Stimulated activated CD4-positive, alpha-beta T cell treated with anti-CD3 and anti-CD28 coated beads, Interleukin-12 subunit alpha, Interleukin-12 subunit beta, amount 100 ng/mL, for 48 hours (primary cell): ENCODE results near the gene NLRP9.
"Not testable (repeated sequence)": the region's sequence is repeated elsewhere in the genome, so short reads cannot be mapped to it uniquely, and the experiment has no call there.

Experiments
- DNase-seq, 3 donors: peaks; one replicate each; pipeline ENCODE4 v3.0.0-alpha.2; 2020; ENCODE audit warnings: low read depth in 2 of 3, low spot score in 1 of 3

Gene NLRP9

GRCh38 chr19:55738302-55738701 is at the start of gene NLRP9:
TSS of gene NLRP9 (minus strand) at chr19:55738402. CDS start at chr19:55738374, 28 bp downstream.
- DNase-seq: no peak

- DNase-seq: no peak
Observed at GRCh38 chr19:55781112-55781511, 42.9 kb upstream of the NLRP9 start.

GRCh38 chr19:55778331-55778730 is 40.1 kb upstream of the NLRP9 start:
- DNase-seq: no peak

GRCh38 chr19:55777528-55777927 is 39.3 kb upstream of the NLRP9 start:
- no peak for DNase-seq

GRCh38 chr19:55769632-55770031 is 31.4 kb upstream of the NLRP9 start:
- not testable (repeated sequence) for DNase-seq

GRCh38 chr19:55768818-55769217 is 30.6 kb upstream of the NLRP9 start, which contains the start of gene RFPL4AL1:
TSS of gene RFPL4AL1 (plus strand) at chr19:55769118. CDS start at chr19:55771805, 2,687 bp downstream.
- DNase-seq: not testable (repeated sequence)

- DNase-seq: no peak
Observed at GRCh38 chr19:55766466-55766865, 28.3 kb upstream of the NLRP9 start.

GRCh38 chr19:55758797-55759196 is 20.6 kb upstream of the NLRP9 start, which contains the start of gene RFPL4A:
TSS of gene RFPL4A (plus strand) at chr19:55759097. CDS start at chr19:55761801, 2,704 bp downstream.
- DNase-seq: not testable (repeated sequence)

GRCh38 chr19:55756808-55757207 is 18.6 kb upstream of the NLRP9 start:
- DNase-seq: not testable (repeated sequence)

GRCh38 chr19:55753401-55753800 is 15.2 kb upstream of the NLRP9 start:
- no peak for DNase-seq

GRCh38 chr19:55750715-55751114 is 12.5 kb upstream of the NLRP9 start:
- no peak for DNase-seq

GRCh38 chr19:55730378-55730777 is 7.8 kb downstream of the NLRP9 start:
- not testable (repeated sequence) for DNase-seq

- no peak for DNase-seq
Observed at GRCh38 chr19:55723491-55723890, 14.7 kb downstream of the NLRP9 start.

- DNase-seq: no peak
Observed at GRCh38 chr19:55720801-55721200, 17.4 kb downstream of the NLRP9 start.

- DNase-seq: no peak
Observed at GRCh38 chr19:55720214-55720746, 17.9 kb downstream of the NLRP9 start.

GRCh38 chr19:55717879-55718711 is 20.1 kb downstream of the NLRP9 start:
- DNase-seq: not testable (repeated sequence)

- DNase-seq: no peak
Observed at GRCh38 chr19:55717251-55717650, 21.0 kb downstream of the NLRP9 start.

- DNase-seq: no peak
Observed at GRCh38 chr19:55716531-55716930, 21.7 kb downstream of the NLRP9 start.

GRCh38 chr19:55712804-55713631 is 25.2 kb downstream of the NLRP9 start:
- no peak for DNase-seq

- DNase-seq: no peak
Observed at GRCh38 chr19:55711719-55712118, 26.5 kb downstream of the NLRP9 start.

- no peak for DNase-seq
Observed at GRCh38 chr19:55705972-55706371, 32.2 kb downstream of the NLRP9 start.
